Fibroblast of skin of right quadriceps (primary cell): ENCODE data around the gene SLC4A8.

Experiments used
- DNase-seq: peaks from one replicate; pipeline ENCODE4 v3.0.0-alpha.2; 2013

The SLC4A8 gene

DNA sequence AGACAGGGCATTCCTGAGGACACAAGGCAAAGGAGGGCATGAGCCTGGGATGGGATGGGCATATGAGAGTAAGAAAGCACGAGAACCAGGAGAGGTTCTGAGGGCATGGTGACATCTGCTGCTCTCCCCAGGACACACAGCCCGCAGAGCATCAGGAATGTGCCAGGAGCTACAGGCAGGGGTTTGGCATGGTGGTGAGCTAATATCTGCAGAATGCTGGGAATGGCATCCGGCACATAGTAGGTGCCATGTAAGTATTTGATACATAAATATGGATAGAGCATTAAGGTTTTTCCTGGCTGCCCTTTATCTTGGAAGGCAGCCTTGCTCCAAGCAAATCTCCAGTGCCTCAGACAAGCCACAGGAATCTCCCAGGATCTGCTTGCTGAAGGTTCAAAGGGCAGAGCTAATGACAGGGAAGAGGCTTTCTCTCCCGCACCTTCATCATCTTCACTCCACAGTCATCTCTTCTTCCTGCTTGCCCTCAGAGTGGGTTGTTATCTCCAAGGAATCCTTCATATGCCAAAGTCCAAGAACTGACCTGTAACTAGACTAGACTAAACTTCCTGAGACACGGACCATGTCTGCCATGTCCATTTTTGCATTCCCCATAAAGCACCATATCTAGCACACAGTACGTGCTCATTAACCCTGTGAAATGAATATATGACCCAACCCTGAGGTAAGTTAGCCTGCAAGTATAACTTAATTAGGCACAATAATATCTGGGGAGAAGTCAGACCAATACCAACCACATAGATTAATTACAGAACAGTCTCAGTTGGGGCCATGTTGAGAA lies 104.4 kb downstream of the SLC4A8 start:
- no peak for DNase-seq

DNA sequence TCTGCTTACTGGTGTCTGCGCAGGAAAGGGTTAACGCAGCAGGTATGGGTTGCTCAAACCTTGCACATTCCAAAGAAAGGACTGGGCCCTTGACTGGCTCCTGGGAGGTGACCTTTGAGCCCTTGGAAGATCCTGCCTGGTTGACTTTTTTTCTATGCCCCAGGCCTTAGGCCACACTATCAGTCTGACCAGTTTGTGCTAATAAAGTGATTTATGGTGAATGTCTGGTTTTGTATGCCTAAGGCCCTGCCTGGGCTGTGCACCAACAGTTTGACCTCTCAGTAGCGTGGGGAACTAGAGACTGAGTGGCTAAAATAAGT lies 105.0 kb downstream of the SLC4A8 start:
- no peak for DNase-seq

DNA sequence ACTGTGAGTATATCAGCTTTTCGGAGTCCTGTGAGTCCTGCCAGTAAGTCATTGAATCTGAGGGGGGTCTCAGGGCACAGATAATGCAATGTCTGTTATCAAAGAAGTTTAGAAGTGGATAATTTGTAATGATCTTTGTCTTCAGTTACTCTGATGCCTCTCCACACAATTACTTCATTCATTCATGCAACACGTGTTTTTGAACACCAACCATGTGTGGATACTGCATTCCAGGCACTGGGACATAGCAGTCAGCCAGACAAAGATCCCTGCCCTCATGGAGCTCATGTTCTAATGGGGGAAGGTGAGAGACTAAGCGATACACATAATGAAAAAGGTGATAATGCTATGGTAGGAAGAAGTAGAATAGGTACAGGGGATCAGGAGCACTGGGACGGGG lies 105.6 kb downstream of the SLC4A8 start:
- DNase-seq, result no peak

DNA sequence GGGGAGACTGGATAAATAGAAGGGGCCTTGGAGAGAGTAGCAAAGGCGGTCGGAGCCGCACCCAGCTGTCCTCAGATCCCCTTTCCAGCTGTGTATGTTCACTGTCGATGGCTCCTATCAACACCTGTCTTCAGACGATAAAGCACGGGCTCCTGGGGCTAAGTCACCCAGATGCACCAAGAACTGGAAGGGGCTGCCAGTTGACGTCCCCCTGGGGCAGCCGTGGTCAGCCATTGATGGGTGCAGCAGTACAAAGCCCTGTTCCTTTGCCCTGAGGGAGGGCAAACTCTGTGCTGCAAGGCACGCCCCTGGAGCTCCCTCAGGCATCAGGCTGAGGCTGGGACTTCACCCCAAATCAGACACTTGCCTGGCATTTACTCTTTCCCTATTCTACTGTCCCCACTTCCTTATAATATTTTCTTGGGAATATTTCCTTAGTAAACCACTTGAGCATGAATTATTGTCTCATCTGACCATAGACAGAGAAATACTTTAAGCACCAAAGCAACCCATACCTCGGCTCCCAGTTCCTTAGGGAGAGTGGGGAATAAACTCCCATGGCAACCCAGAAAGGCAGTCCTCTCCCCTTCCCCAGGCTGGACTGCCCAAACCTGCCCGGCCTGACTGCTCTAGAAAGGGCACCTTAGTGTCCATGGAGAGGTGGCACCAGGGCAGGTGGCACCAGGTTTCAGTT lies 106.8 kb downstream of the SLC4A8 start:
- no peak for DNase-seq

DNA sequence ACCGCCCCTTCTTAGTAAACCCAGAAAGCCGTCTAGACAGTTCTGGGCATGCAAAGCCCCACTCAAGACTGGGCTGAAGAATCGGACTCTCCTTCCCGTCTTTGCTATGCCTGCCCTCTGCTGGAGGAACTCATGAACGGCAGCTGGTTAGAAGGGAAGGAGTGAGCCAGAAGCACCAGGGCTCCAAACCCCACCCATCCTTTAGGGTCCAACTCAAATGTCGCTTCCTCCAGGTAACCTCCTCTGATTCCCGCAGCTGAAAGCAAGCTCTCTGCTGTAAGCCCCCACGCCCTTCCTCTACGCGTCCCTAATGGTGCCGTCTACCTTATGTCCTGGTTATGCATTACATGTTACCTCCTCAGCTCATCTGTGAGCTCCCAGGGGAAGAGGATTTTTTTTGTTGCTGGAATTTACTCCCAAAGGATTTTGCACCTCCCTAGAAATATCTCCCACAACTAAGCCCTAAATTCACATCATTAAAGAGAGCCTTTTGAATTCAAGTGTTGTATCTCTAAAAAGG lies 107.4 kb downstream of the SLC4A8 start:
- peak; percentile 73 for DNase-seq

DNA sequence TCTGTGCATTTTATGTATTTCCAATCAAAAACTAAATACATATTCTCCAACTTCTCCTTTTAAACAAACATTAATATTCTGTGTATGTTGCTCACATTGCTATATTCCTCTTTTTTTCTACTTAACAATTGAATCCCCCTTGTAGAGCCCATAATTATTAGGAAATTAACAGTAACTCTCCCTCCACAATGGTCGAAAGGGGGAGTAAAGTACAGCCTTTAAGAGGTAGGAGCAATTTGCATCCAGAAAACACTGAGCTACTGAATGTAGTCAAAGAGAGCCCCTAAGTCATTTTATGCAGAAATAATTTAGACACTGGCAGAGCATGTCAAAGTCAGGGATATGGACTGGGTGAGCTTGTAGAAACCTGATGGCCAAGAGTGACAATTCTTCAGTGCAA lies 109.2 kb downstream of the SLC4A8 start:
- peak; percentile 36 for DNase-seq

DNA sequence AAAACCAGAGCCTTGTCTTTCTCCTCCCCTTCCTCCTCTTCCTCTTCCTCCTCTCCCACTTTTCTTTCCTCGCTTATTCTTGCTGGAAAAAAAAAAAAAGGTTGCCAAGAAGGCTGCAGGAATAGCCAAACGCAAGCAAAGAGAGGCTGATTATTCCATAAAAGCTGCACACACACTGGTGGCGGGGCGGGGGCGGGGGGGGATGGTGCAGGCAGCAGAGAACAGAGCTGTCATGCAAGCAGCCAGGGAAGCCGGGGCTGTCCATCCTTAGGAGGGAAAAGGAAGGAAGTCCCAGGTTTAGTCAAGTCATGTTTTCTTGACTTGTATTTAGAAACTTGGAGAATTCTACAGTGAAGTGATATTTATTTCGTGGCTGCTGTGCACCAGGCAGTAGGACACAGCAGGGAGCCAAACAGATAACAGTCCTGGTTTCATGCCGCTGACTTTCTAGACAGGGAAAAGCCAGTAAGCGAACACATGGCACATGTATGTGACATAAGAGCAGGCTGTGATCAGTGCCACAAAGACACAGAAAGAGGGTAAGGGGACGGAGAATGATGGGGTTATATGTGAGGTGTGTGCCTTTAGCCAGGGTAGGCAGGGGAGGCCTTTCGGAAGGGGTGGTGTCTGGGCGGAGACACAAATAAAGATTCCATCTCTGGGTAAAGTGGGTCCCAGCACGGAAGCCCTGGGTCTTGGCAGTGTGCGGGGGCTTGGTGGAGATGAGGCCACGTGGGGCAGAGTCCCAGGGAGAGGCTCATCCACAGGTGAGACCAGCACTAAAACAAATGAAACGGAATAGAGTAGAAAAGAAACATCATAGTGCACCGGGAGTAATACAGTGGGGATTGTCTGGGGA lies 109.8 kb downstream of the SLC4A8 start:
- DNase-seq, result no peak

DNA sequence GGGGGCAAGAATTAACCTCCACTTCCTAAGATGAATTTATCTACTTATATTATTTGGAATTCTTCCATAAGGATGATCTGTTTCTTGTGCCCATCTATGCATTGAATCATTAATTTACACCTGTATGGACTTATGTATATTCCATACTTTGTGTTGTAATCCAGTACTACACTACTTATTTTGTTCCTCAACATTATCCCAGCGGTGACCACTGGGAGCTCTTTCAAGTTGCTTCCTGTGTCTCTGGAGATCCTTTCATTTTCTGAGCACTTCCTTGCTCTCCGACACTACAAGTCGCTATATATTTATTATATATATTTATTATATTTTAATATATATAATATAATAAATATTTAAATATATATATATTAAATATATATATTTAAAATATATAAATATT lies 111.5 kb downstream of the SLC4A8 start:
- no peak for DNase-seq

DNA sequence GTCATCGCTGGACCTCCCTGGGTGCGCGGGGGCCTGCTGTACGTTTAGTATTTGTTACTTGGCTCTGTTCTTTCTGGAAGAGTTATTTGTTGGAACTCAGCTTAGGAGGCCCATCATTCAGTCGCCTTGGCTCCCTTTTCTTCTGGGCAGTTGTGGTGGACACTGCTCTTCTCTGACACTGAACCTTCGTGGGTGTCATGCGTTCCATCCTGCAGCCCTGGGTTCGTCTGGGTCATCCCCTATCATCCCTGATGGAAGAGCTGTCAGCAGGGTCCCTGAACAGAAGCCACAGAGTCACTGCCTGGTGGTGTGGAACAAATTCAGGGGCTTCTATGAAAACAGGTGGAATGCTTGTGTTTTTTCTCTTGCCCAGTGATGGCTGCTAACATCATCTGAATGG lies 113.5 kb downstream of the SLC4A8 start:
- no peak for DNase-seq

DNA sequence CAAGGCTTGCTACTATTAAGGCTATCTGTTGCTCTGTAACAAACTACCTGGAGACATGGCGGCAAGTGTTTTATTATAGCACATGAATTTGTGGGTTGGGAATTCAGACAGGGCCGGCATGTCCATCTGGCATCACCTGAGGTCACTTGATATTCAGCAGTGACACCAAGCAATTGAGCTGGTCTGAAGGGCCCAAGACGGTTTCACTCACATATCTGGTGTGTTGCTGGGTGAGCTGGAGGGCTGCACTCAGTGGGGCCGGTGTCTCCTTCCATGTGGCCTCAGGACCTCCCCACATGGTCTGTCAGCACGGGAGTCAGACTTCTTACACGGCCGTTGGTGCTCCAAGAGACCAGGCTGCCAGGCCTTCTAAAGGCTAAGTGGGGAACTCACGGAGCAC lies 114.0 kb downstream of the SLC4A8 start:
- DNase-seq, result no peak

DNA sequence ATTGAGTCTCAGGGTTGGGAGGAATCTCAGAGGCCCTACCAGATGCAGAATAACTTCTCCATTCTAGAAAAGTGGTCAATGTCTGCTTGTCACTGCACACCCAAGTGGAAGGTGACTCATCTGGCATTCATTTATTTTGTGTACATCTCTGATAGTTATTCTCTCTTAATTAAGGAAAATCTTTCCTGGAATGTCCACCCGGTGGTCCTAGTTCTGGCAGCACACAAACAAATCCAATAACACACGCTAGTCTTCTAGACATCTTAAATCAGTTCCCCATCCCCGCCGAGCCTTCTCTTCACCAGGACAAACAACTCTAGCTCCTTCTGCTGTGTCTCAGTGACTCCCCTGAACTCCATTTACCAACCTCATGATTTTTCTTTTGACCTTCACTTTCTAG lies 116.4 kb downstream of the SLC4A8 start:
- no peak for DNase-seq

DNA sequence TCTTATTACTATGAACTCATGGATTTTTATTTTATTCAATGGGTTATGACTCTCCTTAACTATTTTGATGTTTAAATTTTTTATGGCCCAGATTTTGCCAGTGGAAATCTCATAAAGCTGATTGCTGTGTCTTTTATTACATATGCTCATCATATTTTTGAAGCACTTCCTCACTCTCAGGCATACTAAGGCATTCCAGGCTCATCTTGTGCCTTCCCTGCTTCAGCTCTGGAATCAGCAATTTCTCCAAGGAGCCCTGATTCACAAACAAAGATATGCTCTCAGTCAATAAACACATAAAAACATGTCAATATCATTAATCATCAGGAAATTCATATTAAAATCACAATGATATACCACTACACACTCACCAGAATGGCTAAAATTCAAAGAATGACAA lies 121.5 kb downstream of the SLC4A8 start:
- no peak for DNase-seq

DNA sequence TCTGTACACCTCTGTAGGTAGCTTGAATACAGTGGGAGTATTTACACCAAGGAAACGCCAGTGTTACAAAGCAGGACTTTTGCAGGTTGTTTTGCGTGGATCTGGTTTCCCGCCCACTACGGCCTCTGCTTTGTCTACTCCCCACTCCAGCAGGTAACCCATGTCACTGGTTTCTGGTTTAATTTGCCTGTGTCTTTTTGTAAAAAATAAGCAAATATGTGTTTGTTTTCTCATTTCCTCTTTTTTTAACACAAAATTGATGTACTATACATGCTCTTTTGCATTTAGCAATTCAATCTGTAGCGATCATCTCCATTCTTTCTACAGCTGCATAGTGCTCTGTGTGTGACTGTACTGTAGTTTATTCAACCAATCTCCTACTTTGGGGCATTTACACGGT lies 123.0 kb downstream of the SLC4A8 start:
- DNase-seq, result no peak

DNA sequence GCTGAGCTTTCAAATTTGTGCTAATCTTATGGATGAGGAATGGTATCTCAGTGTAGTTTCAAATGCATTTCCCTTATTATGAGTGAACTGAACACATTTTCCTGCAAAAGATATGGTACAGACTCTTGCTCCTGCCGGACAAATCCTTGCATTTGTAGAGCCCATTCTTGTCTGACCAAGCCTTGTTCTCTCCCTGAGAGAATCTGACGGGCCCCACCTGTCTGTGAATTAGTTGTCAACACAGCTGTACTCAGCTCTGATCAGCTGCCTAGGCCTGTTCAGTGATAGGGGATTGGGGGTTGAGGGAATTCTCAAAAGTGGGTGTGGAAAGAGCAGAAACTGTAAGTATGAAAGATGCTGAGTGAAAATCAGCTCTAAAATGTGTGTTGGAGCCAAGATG lies 123.6 kb downstream of the SLC4A8 start:
- DNase-seq, result no peak

DNA sequence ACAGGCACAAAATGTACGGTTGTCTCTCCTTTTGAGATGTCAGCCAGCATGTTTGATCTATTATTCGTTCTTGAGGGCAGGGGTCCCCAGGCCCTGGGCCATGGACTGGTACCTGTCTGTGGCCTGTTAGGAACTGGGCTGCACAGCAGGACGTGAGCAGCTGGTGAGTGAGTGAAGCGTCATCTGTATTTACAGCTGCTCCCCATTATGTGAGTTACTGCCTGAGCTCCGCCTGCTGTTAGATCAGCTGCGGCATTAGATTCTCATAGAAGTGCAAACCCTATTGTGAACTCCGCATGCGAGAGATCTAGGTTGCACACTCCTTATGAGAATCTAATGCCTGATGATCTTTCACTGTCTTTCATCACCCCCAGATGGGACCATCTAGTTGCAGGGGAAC lies 125.0 kb downstream of the SLC4A8 start:
- peak; percentile 54 for DNase-seq
